ENCODE data around the gene GBA2.

Gene GBA2

DNA sequence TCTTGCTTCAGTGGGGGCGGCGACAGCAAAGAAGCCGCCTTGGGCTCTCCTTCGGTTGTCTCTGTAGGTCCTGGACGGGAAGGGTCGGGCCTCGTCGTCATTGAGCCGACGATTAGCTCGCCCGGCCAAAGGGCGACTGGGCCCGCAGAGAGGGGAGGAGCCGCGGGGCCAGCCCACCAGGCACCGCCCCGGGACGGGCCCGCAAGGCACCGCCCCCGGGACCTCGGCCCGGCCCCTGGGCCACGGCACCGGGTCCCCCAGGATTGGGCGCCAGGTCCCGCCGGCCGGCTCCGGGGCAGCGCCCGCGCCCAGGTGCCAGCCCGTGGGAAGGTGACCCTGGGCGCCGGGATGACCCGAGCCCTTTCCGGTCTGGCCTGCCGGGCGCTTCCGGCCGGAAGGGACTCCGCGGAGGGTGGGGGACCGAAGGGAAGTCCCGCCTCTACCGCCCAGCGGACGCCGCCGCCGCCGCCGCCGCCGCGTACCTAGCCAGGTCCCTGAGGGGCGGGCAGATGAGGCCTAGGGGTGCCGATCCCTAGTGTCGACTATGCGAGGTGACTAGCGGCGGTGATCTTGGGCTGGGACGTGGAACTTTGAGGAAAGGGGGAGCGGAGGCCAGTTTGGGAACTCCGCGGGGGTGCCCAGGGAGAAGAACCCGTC is at the start of gene GBA2, which contains the start of gene RGP1:
Gene GBA2, minus strand, starts transcription at position 371 of the 657 bp plus-strand sequence. CDS start 524 bp downstream, outside the sequence.
Gene RGP1, plus strand, starts transcription at position 430 of the 657 bp plus-strand sequence. CDS start 469 bp downstream, outside the sequence.
- peak; percentile 86 for DNase-seq (ENCODE audit: low spot score)

DNA sequence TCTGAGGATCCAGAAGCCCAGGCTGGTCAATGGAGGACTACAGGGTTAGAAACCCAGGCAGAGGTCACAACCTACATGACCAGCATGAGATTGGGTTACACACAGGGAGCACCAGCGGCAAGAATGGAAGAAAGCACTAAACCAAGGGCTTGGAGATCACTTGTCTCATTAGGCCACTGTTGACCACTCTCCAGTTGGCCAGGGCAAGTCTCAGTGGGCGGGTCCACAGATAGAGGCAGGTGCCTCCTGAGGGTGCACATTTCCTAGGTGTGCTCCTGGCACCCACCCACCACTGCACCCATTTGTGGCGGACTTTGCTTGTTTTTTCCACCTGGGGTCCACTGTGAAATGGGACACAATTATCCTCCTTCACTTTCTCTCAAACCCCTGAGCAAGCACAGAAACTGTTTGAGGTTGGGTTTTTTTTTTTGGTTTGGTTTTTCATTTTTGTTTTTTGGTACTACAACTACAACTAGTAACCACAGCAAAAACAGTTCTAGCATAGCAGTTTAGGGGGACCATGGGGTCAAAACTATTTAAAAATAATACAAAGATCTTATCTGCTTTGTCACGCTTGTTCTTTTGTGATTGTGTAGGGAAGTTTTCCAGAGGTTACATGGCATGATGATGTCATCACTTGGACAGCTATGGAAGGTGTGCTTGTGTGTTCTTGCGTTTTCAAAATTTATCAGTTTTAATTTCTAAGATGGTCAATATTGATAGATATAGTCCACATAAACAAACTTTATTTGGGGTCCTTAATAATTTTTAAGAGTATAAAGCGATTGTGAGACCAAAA is 48.5 kb upstream of the GBA2 start:
- DNase-seq (ENCODE audit: low spot score) = no peak

DNA sequence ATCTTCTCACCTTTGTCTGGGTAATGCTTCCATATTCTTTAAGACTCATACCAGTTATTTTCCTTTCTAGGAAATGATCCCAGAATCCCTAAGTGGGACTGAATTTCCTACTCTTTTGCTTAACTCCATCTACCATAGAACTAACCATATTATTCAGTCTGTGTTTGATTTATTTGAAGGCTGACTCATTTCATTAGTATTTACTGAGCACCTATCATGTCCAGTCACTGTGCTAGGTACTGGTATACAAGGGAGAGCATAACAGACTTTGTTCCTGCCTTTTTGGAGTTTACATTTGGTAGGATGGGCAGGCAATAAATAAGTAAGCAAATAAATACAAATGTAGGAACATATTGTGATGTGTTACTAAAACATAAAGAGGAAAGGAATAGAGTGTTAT is 46.7 kb upstream of the GBA2 start:
- DNase-seq (ENCODE audit: low spot score) = no peak

DNA sequence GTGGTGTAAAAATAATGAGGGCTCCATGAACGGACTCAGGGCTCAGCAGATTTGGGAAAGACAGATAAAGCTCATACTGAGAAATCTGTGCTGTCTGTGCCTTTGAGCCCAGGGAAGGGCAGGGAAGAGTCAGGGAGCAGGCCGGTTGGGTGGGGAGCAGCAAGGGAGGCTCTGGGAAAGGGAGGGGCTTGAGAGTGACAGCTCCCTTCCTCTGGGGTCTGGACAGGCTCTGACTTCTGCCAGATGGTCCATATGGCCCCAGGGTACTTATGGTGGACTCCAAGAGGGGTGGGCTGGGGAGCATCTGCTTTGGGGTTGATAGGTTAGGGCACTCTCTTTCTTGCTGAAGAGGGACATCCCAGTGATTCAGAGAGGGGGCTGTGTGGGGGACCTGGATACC is 44.4 kb upstream of the GBA2 start:
- DNase-seq (ENCODE audit: low spot score) = no peak

DNA sequence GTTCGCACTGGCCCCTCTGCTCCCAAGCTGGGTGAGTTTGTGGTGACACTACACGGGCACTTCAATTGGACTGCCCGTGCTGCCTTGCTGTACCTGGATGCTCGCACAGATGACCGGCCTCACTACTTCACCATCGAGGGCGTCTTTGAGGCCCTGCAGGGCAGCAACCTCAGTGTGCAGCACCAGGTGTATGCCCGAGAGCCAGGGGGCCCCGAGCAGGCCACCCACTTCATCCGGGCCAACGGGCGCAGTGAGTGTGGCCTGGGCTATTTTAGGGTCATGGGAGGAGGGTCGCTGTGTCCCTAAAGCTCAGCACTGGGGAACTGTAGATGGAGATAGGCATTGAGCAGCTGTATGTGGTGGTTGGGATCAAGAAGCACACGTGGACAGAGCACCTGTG is 43.8 kb upstream of the GBA2 start:
- no peak for DNase-seq (ENCODE audit: low spot score)

DNA sequence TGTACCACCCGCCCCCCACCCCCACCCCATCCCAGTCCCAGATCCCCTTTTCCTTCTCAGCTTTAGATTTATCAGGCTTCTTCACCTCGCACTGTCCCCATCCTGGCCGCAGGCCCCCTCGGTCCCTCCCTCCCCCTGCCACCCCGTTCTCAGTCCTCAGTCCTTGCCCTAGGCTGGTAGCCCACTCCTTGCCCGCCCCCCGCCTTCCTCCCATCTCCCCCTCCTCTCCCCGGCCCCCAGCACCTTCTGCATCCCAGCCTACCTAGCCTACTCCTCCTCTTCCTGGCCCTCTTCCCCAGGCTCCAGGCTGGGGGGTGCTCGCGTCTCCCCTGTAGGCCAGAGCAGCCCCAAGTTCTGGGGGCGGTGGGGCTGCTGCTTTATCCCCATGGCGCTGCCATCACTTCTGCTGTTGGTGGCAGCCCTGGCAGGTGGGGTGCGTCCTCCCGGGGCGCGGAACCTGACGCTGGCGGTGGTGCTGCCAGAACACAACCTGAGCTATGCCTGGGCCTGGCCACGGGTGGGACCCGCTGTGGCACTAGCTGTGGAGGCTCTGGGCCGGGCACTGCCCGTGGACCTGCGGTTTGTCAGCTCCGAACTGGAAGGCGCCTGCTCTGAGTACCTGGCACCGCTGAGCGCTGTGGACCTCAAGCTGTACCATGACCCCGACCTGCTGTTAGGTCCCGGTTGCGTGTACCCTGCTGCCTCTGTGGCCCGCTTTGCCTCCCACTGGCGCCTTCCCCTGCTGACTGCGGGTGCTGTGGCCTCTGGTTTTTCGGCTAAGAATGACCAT is 43.2 kb upstream of the GBA2 start:
- no peak for DNase-seq (ENCODE audit: low spot score)

DNA sequence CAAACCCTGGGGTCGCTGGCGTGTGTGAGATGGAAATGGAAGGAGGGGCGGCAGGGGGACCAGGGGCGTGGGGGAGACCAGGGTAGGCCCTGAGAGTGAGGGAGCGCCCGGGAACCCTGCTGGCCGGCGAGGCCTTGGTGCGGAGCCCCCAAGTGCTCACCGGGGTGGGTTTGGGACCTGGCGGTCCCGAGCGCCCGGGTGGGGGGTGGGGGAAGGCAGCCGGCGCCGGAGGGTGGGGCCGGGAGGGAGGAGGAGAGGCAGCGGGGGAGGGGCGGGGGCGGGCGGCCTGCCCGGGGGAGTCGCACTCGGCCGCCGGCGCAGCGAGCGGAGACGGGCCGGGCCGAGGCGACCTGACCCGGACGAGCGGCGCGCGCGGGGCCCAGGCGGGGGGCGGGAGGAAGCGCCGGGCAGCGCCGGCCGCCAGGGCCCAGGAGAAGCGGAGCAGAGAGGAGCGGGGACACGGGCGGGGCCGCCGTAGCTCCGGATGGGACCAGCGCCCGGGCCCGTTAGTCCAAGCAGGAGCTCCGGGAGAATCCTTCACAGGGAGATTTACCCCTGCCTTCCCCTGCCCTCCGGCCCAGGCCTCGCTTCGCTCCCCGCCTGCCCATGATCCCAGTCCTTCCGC is 42.4 kb upstream of the GBA2 start, which contains the start of gene NPR2:
Gene NPR2, plus strand, starts transcription at position 295 of the 625 bp plus-strand sequence. CDS start 818 bp downstream, outside the sequence.
- DNase-seq (ENCODE audit: low spot score) = peak; percentile 80

DNA sequence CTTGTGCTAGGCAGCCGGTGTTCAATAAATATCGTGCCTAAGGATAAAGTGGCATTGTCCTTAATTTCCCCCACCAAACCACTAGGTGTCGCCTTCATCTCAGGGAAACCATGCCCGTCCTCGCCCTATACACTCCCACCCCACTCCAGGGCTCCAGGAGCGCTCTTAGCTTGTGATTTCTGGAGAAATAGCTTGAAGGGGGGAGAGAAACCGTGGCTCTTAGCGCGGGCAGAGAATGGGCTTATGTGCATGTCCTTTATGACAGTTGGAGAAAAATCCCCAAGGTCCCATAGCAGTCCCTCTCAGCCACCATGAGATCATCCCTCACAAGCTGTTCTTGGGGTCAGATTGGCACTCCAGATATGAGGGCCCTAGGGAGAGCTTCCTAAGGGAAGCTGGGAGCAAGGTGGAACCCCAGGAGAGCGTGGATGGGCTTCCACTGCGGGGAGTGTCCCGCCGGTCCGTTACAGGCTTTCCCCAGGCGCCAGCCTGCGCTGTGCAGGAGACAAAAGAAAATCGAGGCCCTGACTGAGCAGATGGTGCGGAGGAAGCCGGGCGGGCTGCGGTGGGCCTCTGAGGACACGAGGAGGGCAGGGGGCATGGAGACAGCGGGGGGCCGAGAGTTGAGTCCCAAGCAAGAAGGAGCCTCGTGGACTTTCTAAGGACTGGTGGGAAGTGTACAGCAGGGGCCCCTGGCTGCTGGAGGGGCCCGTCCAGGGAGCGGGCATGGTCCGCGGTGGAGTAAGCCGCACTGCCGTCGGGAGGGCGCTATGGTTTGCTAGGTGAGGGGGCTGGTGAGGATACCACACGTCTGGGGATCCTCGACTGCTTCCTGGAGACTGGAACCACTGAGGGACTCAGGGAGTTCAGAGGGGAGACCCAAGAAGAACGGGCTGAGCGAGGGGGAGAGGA is 41.6 kb upstream of the GBA2 start:
- peak; percentile 90 for DNase-seq (ENCODE audit: low spot score)

DNA sequence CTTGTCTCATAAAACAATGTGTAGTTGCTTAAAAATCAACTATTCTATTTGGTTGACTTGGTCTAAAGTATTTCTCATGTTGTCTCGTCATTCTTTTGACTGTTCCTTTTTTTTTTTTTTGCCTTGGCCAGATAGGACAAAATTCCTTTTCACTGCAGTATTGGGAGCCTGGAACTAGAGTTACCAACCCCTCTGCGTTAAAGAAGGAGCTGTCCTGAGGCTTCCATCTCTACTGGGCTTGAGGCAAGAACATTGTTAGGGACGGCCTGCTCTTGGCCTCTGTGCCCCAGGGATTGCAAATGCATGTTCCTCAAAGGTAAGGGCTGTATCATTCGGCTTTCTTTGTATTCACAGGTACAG is 41.0 kb upstream of the GBA2 start:
- DNase-seq (ENCODE audit: low spot score) = no peak

DNA sequence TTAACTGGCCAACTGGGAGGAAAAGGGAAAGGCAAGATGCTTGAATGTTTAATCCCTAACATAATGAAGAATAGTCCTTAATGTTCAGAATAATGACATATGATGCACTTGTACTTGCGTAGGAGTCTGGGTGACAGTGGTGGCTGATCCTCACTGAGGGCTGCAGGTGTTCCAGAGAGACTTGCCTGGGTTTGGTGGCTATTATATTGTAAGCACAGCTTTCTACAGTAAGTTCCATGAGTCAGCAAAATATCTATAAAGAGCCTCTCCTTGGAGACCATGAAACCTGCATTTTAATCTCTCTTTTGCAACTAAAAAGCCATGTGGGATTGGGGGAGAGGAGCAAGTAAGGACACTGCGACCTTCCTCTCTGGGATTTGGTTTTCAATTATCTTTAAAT is 40.5 kb upstream of the GBA2 start:
- DNase-seq (ENCODE audit: low spot score) = no peak

DNA sequence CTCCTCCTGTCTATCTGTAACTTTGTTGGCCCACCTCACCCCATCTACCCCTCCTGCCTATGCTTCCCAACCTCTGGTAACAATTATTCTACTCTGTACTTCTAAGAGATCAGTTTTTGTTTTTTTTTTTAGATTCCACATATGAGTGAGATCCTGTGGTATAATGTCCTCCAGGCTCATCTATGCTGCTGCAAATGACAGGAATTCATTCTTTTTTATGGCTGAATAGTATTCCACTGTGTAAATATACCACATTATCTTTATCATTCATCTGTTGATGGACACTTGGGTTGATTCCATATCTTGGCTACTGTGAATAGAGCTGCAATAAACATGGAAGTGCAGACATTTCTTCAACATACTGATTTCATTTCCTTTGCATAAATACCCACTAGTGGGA is 34.4 kb upstream of the GBA2 start:
- no peak for DNase-seq (ENCODE audit: low spot score)

DNA sequence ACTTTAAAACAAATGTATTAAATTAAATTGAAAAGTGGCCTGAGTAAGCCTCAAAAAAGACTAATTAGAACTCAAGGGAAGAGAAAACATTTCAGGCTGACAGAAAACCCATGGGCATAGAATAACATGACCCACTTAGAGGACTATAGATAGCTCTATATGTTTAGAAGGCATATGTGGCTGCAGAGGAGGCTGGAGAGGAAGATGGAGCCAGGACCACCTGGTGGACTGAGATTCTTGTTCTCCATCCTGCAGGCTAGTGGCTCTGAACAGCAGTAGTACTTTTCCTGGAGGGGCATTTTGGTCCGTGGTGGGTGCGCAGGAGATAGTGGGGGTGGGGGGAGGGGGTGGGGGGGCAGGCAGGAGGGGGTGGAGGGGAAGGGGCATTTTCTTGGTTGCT is 32.0 kb upstream of the GBA2 start:
- no peak for DNase-seq (ENCODE audit: low spot score)

DNA sequence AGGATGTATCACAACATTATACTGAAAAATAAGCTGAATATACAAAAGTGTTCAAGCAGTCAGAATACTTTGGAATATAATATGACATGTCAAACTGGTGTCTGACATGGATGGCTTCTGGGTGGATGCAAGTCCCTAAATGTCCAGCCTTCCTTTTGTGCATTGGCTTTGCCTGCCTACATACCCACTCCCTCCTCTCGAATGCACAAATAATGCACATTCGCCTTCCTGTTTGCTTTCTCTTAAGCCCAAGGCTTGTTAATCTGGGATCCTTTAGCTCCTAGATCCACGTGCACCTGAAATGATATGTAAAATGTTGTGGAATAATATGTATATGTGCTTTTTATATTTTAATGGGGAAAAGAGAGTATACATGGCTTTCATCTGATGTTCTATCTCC is 29.5 kb upstream of the GBA2 start:
- DNase-seq (ENCODE audit: low spot score) = no peak

DNA sequence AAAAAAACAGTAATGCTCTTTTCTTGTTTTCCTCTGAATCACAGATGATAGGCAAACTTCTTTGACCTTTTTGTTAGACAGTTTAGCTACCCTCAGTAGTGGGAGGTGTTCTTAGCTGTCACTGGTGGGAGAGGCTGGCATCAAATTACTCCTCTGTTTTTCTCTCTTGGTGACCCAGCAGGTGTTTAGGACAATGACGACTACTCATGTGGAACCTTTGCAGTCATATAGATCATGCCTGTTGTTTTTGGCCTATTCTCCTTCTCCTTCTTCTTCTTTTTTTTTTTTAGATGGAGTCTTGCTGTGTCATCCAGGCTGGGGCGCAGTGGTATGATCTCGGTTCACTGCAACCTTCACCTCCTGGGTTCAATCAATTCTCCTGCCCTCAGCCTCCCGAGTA is 27.0 kb upstream of the GBA2 start:
- no peak for DNase-seq (ENCODE audit: low spot score)

DNA sequence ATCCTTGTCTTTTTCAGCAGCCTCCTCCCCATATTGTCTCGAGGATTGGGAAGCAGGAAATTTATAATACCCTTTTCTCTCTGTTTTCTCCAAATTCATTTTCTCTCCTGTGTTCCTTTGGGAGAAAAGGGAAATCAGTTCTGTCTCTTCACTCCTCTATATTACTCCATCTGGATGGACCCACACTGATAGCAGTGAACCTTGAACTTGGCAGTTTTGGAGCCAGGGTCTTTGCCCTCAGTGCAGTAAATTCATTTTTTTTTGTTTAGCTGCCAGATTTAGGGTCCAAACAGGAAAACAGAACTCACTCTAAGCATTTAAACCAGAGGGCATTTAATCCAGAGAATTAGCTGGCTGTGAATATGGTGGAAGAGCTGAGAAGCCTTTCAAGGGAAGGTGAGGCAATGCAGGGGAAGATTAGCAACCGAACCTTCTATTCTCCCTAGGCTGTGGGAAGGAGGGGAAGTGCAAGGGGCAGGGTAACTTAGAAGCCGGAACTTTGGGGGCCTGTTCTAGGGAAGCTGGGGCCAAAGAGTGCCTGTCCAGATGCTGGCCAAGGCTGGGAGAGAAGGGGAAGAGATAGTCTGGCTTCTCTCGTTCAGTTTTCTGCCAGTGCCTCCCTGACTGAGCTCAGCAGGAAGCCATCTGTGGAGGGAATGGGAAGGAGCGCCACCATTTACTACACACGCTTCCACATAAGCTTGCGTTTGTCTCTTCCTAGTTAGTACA is 26.0 kb upstream of the GBA2 start:
- no peak for DNase-seq (ENCODE audit: low spot score)

DNA sequence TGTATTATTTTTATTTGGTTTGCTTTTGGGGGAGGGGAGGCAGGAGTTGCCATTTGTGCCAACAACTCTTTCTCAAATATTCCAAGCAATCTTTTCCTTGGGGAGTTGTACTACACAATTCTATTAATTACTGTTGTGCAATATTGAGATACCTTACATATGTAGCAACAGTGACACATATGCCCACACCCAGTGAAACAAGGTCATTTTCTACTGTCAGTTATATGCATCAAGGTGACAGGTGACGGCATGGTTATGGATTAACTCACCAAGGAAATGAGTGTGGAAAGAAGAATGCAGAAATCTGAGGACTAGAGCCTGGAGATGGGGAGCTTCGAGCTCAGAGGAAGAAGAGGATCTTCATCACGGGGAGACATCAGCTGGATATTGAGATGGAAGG is 22.9 kb upstream of the GBA2 start:
- no peak for DNase-seq (ENCODE audit: low spot score)

DNA sequence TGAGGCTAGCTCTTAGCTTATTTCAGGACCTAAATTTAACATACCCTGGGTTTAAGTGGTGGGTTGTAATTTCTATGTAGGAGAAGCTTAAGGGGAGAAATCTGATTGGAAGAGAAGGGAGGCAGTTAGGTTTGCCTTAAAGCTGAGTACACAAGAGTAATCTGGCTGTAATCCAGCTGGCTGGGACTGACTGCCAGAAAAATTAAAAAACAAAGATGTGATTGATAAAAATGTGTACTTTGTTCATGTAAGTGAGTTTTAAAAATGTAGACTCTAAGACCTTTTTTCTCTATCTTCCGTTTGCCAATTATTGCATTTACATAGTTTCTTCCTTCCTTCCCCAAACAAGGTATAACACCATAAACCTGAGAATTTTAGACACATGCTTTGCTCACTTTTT is 22.5 kb upstream of the GBA2 start:
- no peak for DNase-seq (ENCODE audit: low spot score)

DNA sequence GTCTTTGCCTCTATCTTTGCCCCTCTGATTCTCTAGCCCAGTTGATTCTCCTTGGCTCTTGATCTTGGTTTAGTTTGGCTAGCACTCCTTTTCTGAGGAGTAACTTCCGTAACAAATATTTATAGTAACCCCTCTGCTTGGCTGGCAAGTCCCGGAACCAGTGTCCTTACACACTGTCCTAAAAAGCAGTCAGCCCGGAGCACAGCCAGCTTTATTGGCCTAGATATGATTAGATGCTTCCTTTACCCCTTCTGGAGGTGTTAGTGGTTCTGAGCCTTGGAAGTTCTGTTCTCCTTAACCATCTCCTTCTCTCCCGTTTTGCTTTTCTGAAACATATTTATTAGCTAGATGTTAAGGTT is 22.0 kb upstream of the GBA2 start:
- DNase-seq (ENCODE audit: low spot score) = no peak

DNA sequence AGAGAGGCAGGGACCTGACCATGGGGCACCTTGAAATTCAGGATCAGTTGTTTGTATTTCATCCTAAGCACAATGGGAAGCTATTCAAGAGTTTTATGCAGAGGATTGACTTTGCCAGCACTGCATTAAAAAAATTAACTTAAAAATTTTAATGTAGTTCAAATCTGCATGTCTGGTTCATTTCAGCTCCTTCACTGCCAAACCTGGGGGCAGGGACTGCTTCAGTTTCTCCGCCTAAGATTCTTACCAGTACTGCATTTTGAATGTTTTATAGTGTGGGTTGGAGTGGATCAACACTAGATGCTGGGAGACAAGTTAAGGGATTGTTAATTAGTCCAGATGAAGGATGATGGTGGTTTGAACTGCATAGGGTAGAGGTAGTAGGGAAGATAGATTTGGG is 20.7 kb upstream of the GBA2 start:
- no peak for DNase-seq (ENCODE audit: low spot score)

DNA sequence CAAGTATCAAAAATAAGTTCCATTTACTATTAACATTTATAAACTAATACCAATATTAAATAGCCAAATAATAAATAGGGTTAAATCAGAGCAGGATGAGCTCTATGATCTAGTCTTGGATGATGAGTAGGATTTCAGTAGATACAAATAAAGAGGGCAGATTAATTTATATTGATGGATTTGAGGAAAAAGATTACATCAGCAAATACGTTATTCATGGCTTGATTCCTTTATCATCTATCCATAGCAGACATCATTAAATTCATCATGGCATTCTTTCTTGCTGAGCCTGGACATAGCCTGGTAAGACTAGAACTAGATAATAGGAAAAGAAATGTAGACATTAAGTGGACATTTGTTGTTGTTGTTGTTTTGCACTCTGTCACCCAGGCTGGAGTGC is 18.4 kb upstream of the GBA2 start:
- DNase-seq (ENCODE audit: low spot score) = no peak

DNA sequence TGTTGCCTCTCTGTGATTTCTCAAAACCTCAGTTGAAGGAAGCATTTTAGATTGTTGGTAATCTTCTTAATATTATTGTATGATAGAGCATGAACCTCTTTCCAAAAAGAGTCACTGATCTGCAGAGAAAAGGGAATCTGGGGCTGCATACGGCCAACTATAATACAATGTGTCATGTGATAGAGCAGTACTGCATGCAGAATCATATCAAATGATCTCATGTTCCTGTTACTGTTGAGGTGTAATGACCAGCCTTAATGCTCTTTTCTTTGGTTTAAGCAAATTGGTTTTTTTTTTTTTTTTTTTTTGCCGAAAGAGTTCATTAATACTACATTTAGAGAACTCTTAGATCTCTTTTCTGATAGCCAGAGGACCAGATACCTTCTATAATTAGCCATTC is 18.0 kb upstream of the GBA2 start:
- no peak for DNase-seq (ENCODE audit: low spot score)

All from AG08396 (cell line).